Fibroblast of lung (primary cell): ENCODE results near the gene FRMD1. TPM values are rescaled to one million over a fixed set of nuclear protein-coding genes. Genes with fewer than 3 reads are reported as not detected.

Experiments used
- DNase-seq, 2 donors: peaks; one replicate each; pipeline versions ENCODE4 v3.0.0 to v3.0.0-alpha.2; 2010; ENCODE audit warnings: low read depth in 2 of 2
- H2AFZ ChIP-seq: 2 replicates; pipeline ENCODE4 v1.5.1; 2012; ENCODE audit warnings: low read length, control low read depth, inconsistent platforms
- H3K27ac ChIP-seq: 2 replicates; pipeline ENCODE4 v1.5.1; 2011; ENCODE audit warnings: low read length, control low read depth; ENCODE audit not compliant: insufficient read depth
- H3K27me3 ChIP-seq: 2 replicates; pipeline ENCODE4 v1.5.1; 2011; ENCODE audit warnings: mild to moderate bottlenecking, low read length; ENCODE audit not compliant: control insufficient read depth, insufficient read depth
- H3K36me3 ChIP-seq: 2 replicates; pipeline ENCODE4 v1.5.1; 2011; ENCODE audit warnings: low read length; ENCODE audit not compliant: control insufficient read depth, insufficient read depth
- H3K4me1 ChIP-seq: 2 replicates; pipeline ENCODE4 v1.5.1; 2011; ENCODE audit warnings: low read length; ENCODE audit not compliant: control insufficient read depth, insufficient read depth; ENCODE audit errors: extremely low read depth
- H3K4me2 ChIP-seq: 2 replicates; pipeline ENCODE4 v1.5.1; 2011; ENCODE audit warnings: low read length, control low read depth; ENCODE audit not compliant: insufficient read depth; ENCODE audit errors: extremely low read depth
- H3K4me3 ChIP-seq, 4 experiments: fragments of 200-600 bp in 1 of 4; sonication (generic) in 1 of 4; replicated peaks in 1 of 4; 2 replicates each; pipeline ENCODE4 v1.5.1; 2011 to 2016; ENCODE audit warnings: low read length in 4 of 4, low read depth in 3 of 4, mild to moderate bottlenecking in 3 of 4, control low read depth in 2 of 4, inconsistent platforms in 1 of 4, mixed read lengths in 1 of 4; ENCODE audit not compliant: insufficient read depth in 1 of 4; ENCODE audit errors: control extremely low read depth in 1 of 4
- H3K79me2 ChIP-seq: 2 replicates; pipeline ENCODE4 v1.5.1; 2012; ENCODE audit warnings: mild to moderate bottlenecking, low read length, inconsistent platforms; ENCODE audit not compliant: control insufficient read depth, insufficient read depth
- H3K9ac ChIP-seq: 2 replicates; pipeline ENCODE4 v1.5.1; 2011; ENCODE audit warnings: mild to moderate bottlenecking, low read length, control low read depth; ENCODE audit not compliant: insufficient read depth
- H3K9me3 ChIP-seq: 2 replicates; pipeline ENCODE4 v1.5.1; 2012; ENCODE audit warnings: low read depth, low read length; ENCODE audit not compliant: control insufficient read depth, insufficient read depth
- H4K20me1 ChIP-seq: 2 replicates; pipeline ENCODE4 v1.5.1; 2011; ENCODE audit warnings: low read length; ENCODE audit not compliant: control insufficient read depth, insufficient read depth; ENCODE audit errors: extremely low read depth
- EZH2 ChIP-seq: IDR thresholded peaks from 2 replicates; pipeline ENCODE4 v1.5.1; 2012; ENCODE audit warnings: low read length, control low read depth, mild to moderate bottlenecking; ENCODE audit errors: missing control alignments
- polyA plus RNA-seq, 2 donors: library from polyadenylated mRNA; depleted of rRNA in 1 of 2; stranded (reverse) in 1 of 2; unstranded in 1 of 2; fragments of >200 nt; gene quantifications; 2 replicates each; pipeline ENCODE4 v1.2.1, GENCODE V29; 2011 to 2012; ENCODE audit warnings: missing spikeins in 1 of 2
- total RNA-seq: library from RNA; depleted of rRNA; stranded (reverse); fragments of >200 nt; gene quantifications from 2 replicates; pipeline ENCODE4 v1.2.1, GENCODE V29; 2014
- TF ChIP-seq, protein P1 (sequence below), 2 donors: IDR thresholded peaks in 1 of 2; conservative IDR thresholded peaks in 1 of 2; 1 replicate in 1 of 2; 2 replicates in 1 of 2; pipeline ENCODE4 v1.5.1; 2011 to 2012; ENCODE audit warnings: low read length in 2 of 2, control low read depth in 1 of 2, inconsistent platforms in 1 of 2, low read depth in 1 of 2, mild to moderate bottlenecking in 1 of 2

The FRMD1 gene
- total and polyA plus RNA-seq, 2 donors (not counting 1 experiment from before 2014, with no cell fraction given): not detected

DNA sequence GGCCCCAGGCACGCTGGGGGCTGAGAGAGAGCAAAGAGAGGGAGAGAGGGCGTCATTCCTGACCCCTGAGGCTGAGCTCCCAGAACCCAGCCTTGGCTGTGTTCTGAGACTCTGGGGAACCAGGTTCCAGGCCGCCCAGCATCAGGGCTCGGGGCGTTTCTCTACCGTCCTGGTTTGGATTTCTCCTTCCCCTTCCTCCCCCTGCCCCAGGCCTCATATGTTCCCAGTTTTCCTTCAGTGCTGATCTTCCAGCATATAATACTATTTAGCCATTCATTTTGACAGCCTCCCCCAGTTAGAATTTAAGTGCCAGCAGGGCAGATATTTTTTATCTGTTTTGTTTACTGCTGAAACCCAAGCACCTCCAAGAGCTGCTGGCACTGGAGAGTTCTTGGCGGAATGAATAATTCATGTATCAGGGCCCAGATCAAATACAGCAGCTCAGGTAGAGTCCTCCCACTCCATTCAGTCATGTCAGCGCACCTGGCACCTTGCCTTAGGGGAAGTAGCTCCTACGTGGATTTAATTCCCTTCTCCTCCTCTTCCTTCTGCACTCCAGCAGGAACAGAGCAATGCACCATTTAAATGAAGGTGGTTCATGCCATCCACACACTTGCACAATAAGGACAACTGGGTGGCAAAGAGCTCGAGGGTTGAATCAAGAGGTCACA, 23.4 kb upstream of the FRMD1 start:
- H4K20me1 ChIP-seq: no peaks in the 10 kb centered on the region
- H3K27ac ChIP-seq: no peak overlapping the region
- H3K9ac ChIP-seq: no peak overlapping the region
- H3K79me2 ChIP-seq: no peaks in the 10 kb centered on the region
- H3K9me3 ChIP-seq: no peaks in the 10 kb centered on the region
- TF ChIP-seq, protein P1, sequence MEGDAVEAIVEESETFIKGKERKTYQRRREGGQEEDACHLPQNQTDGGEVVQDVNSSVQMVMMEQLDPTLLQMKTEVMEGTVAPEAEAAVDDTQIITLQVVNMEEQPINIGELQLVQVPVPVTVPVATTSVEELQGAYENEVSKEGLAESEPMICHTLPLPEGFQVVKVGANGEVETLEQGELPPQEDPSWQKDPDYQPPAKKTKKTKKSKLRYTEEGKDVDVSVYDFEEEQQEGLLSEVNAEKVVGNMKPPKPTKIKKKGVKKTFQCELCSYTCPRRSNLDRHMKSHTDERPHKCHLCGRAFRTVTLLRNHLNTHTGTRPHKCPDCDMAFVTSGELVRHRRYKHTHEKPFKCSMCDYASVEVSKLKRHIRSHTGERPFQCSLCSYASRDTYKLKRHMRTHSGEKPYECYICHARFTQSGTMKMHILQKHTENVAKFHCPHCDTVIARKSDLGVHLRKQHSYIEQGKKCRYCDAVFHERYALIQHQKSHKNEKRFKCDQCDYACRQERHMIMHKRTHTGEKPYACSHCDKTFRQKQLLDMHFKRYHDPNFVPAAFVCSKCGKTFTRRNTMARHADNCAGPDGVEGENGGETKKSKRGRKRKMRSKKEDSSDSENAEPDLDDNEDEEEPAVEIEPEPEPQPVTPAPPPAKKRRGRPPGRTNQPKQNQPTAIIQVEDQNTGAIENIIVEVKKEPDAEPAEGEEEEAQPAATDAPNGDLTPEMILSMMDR (conservative IDR thresholded peaks at IDR 0.05 in 1 of 2, IDR thresholded peaks at IDR 0.05 in 1 of 2; ENCODE audit: low read depth in 1 of 2, low read length in 2 of 2): no peak
- TF ChIP-seq EZH2: no peak
- H3K4me3 ChIP-seq: no peak overlapping the region
- no peaks in the 10 kb centered on the region for H3K36me3 ChIP-seq
- H3K27me3 ChIP-seq: no peaks in the 10 kb centered on the region
- H3K4me1 ChIP-seq: no peaks in the 10 kb centered on the region
- no peak overlapping the region for H2AFZ ChIP-seq
- no peak for DNase-seq
- no peak overlapping the region for H3K4me2 ChIP-seq

DNA sequence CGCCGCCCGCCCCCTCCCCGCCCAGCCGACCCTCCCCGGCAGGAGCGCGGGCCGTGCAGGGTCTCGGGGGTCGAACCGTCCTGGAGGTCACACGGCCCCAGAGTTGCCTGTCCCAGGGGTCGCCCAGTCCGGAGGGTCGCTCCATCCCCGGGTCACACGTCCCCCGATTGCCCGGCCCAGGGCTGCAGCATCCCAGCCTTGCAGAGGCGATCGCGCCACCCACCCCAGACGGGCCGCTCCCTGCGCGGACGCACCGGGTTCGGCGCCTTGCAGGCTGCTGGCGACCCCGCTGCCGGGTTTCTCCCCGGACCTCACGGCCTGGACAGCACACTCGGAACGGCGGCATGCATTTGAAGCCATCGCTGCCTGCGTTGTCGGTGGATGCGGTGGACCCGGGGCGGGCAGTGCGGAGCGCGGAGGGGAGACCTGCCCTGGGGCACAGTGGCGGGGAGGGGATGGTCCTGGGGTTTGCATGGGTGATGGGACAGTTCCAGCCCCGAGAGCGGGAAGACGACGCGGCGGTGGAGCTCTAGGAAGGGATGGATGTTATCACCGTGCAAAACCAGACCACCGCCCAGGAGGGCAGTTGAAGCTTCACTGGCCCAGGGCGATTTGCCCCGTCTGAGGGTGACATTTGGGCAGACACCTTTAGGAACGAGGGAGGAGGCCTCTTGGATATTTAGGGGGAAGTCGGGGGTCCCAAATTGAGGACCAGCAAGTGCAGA, 22.7 kb upstream of the FRMD1 start:
- no peaks in the 10 kb centered on the region for H4K20me1 ChIP-seq
- H3K27me3 ChIP-seq: no peaks in the 10 kb centered on the region

More for the DNA sequence above, 22.7 kb upstream of the FRMD1 start:
- H3K9ac ChIP-seq: no peak overlapping the region
- H2AFZ ChIP-seq: no peak overlapping the region
- no peaks in the 10 kb centered on the region for H3K9me3 ChIP-seq
- no peak overlapping the region for H3K27ac ChIP-seq
- H3K4me1 ChIP-seq: no peaks in the 10 kb centered on the region
- H3K79me2 ChIP-seq: no peaks in the 10 kb centered on the region
- H3K4me3 ChIP-seq: no peak overlapping the region
- no peak overlapping the region for H3K4me2 ChIP-seq
- no peaks in the 10 kb centered on the region for H3K36me3 ChIP-seq
- DNase-seq: no peak
- TF ChIP-seq, protein P1 (conservative IDR thresholded peaks at IDR 0.05 in 1 of 2, IDR thresholded peaks at IDR 0.05 in 1 of 2; ENCODE audit: low read depth in 1 of 2, low read length in 2 of 2): no peak
- no peak for TF ChIP-seq EZH2
